ENCODE results near the gene ACTL6B.

Gene ACTL6B

GRCh38 chr7:100693312-100694097 is 37.3 kb upstream of the ACTL6B start:
- TF ChIP-seq, protein P1, sequence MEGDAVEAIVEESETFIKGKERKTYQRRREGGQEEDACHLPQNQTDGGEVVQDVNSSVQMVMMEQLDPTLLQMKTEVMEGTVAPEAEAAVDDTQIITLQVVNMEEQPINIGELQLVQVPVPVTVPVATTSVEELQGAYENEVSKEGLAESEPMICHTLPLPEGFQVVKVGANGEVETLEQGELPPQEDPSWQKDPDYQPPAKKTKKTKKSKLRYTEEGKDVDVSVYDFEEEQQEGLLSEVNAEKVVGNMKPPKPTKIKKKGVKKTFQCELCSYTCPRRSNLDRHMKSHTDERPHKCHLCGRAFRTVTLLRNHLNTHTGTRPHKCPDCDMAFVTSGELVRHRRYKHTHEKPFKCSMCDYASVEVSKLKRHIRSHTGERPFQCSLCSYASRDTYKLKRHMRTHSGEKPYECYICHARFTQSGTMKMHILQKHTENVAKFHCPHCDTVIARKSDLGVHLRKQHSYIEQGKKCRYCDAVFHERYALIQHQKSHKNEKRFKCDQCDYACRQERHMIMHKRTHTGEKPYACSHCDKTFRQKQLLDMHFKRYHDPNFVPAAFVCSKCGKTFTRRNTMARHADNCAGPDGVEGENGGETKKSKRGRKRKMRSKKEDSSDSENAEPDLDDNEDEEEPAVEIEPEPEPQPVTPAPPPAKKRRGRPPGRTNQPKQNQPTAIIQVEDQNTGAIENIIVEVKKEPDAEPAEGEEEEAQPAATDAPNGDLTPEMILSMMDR (IDR thresholded peaks at IDR 0.05; ENCODE audit: control insufficient read depth, insufficient read depth, low read depth, low read length, missing control alignments): no peak
- H3K4me3 ChIP-seq (ENCODE audit: control insufficient read depth, low read depth, low read length): peak overlapping the region; percentile 72
- DNase-seq (ENCODE audit: low read depth): no peak

DNA sequence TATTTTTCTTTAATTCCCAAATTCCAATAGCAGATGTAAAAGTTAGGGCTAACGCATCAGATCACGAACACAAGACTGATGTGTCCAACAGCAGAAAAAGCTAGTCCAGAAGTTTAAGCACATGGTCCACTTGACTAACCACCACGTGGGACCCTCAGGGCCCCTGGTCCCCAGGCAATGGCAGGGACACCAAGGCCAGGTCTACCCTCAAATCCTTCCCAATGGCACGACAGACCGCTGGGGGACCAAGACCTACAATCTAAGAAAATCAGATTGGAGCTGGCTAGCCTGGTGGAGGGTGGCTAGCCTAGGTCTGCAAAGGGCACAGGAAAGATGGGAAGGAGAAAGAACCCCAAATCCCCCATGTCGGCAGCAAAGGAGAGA is 36.3 kb upstream of the ACTL6B start:
- H3K4me3 ChIP-seq (ENCODE audit: control insufficient read depth, low read depth, low read length): peak overlapping the region; percentile 72
- DNase-seq (ENCODE audit: low read depth): no peak
- TF ChIP-seq, protein P1 (IDR thresholded peaks at IDR 0.05; ENCODE audit: control insufficient read depth, insufficient read depth, low read depth, low read length, missing control alignments): no peak

- H3K4me3 ChIP-seq (ENCODE audit: control insufficient read depth, low read depth, low read length): peak overlapping the region; percentile 72
- TF ChIP-seq, protein P1 (IDR thresholded peaks at IDR 0.05; ENCODE audit: control insufficient read depth, insufficient read depth, low read depth, low read length, missing control alignments): peak; percentile 91
- DNase-seq (ENCODE audit: low read depth): no peak
Measured at GRCh38 chr7:100691676-100692577, 35.7 kb upstream of the ACTL6B start.

GRCh38 chr7:100689230-100690135 is 33.2 kb upstream of the ACTL6B start:
- H3K4me3 ChIP-seq (ENCODE audit: control insufficient read depth, low read depth, low read length): no peak overlapping the region
- TF ChIP-seq, protein P1 (IDR thresholded peaks at IDR 0.05; ENCODE audit: control insufficient read depth, insufficient read depth, low read depth, low read length, missing control alignments): no peak
- no peak for DNase-seq (ENCODE audit: low read depth)

- TF ChIP-seq, protein P1 (IDR thresholded peaks at IDR 0.05; ENCODE audit: control insufficient read depth, insufficient read depth, low read depth, low read length, missing control alignments): no peak
- H3K4me3 ChIP-seq (ENCODE audit: control insufficient read depth, low read depth, low read length): no peak overlapping the region
- no peak for DNase-seq (ENCODE audit: low read depth)
Measured at GRCh38 chr7:100688326-100688860, 32.1 kb upstream of the ACTL6B start.
